Measurements from ENCODE around the gene SYNCRIP. TPM values are rescaled to one million over a fixed set of nuclear protein-coding genes. Genes with fewer than 3 reads are reported as not detected.
"Not testable (repeated sequence)": the region's sequence is repeated elsewhere in the genome, so short reads cannot be mapped to it uniquely, and the experiment has no call there.

The SYNCRIP gene
- total RNA-seq, 1 donor from 2014 or later = 118 TPM

GRCh38 chr6:85593438-85594196 lies 49.1 kb downstream of the SYNCRIP start, which contains the start of gene SNX14:
SNX14 (minus strand) TSS chr6:85593858; CDS start chr6:85593718, 140 bp downstream.
- DNase-seq = peak; percentile 88

- DNase-seq = no peak
These were observed 50.7 kb downstream of the SYNCRIP start for GRCh38 chr6:85592033-85592432.

- no peak for DNase-seq
These were observed 51.5 kb downstream of the SYNCRIP start for GRCh38 chr6:85591207-85591606.

DNA sequence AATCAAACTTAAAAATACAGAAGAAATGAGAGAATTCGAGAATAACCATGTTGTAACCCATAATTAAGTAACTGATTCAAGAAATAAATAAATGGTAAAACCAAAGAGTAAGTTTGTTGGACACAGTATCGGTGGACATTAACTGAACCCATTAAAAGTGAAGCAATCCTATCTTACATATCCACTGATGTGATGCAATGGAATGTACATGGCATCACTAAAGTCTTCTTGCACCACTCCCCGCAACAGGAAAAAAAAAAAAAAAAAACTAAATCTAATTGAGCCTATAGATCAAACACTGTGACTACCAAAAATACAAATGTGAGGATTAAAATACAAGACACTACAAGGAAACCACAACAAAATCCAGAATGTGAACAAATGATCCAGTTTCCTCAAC lies 56.9 kb downstream of the SYNCRIP start:
- no peak for DNase-seq

GRCh38 chr6:85582832-85583231 lies 59.9 kb downstream of the SYNCRIP start:
- not testable (repeated sequence) for DNase-seq

DNA sequence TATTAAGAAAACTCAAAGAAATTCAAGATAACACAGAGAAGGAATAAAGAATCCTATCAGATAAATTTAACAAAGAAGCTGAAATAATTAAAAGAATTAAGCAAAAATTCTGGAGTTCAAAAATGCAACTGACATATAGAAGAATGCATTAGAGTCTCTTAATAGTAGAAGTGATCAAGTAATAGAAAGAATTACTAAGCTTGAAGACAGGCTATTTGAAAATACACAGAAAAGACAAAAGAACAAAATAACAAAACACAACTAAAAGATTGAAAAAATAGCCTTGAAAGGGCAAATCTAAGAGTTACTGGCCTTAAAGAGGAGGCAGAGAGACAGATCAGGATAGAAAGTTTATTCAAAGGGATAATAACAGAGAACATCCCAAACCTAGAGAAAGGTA lies 61.1 kb downstream of the SYNCRIP start:
- no peak for DNase-seq

- DNase-seq = no peak
These were observed 61.8 kb downstream of the SYNCRIP start for GRCh38 chr6:85580878-85581267.

- DNase-seq = no peak
These were observed 62.4 kb downstream of the SYNCRIP start for GRCh38 chr6:85580118-85580877.

DNA sequence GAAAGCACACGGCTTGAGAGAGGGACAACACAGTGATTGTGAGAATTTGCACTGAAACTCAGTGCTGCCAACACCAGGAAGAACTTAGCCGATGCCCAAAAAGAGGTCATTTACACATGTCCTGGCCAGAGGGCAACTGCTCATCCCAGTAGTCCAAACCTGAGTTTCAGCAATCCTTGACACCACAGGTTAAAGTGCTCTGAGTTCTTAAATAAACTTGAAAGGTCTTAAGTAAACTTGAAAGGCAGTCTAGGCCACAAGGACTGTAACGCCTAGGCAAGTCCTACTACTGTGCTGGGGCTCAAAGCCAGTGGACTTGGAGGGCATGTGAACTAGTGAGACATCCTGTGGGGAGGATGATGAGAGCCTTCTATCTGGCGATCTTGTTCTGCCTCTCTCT lies 63.1 kb downstream of the SYNCRIP start:
- DNase-seq = no peak

GRCh38 chr6:85576476-85576875 lies 66.2 kb downstream of the SYNCRIP start:
- DNase-seq = no peak

DNA sequence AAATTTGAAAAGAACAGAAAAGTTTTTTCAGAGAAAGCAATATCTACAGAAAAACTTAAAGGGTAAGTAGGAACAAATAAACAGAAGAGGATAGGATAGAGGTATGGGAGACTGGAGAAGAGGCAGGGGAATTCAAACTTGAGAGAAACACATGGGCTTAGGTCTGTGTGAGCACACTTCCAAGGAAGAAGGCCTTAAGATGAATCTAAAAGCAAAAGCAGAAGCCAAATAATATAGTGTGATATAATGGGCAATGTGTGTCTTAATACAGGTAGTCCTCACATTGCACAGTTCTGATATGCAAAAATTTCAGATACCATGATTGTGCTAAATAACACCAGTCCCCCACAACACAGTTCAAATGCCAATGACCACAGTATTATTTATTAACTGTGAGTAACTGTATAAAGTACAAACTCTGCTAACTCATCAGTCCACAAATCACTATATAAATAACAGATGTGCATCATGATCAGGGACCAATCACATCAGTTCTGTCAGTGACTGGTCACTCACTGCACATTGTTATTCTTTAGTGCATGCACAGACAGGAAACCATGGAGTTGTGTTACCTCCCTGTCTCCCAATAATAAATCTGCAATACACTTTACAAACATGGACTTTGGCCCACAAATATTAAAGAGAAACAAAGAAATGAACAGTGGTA lies 67.6 kb downstream of the SYNCRIP start:
- DNase-seq = no peak

DNA sequence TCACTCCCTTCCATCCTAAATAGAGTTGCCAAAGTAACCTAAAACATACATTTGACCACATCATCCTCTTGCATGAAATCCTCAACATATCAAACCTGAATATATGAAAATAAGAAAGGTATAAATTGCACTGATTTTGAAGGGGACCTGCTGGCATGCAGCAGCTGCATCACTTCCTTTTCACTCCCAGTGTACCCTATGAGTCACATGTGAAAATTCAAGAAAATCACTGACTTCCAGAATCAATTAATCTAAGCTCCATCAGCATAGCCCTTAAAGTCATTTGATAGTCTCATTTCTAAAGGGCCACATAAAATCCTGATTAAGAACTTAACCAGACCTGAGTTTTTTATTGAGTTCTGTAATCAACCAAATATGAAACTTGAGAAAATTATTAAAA lies 73.4 kb downstream of the SYNCRIP start:
- DNase-seq = no peak

GRCh38 chr6:85568411-85568810 lies 74.3 kb downstream of the SYNCRIP start:
- DNase-seq = no peak

- no peak for DNase-seq
These were observed 77.0 kb downstream of the SYNCRIP start for GRCh38 chr6:85565736-85566135.

- not testable (repeated sequence) for DNase-seq
These were observed 78.5 kb downstream of the SYNCRIP start for GRCh38 chr6:85564223-85564622.

Small RNAs within 50 kb of the gene (small RNA-seq; reads per million reads assigned to genes)
- gene SNORD50B = not detected

Other genes with a start within 250 kb of the SYNCRIP start
- gene NT5E, start 192.8 kb downstream of the SYNCRIP start, total RNA-seq = 4.7 TPM
- gene SNX14, start 49.0 kb downstream of the SYNCRIP start, total RNA-seq = 204 TPM